Measurements from ENCODE around the gene CYP1B1. TPM values are rescaled to one million over a fixed set of nuclear protein-coding genes. Genes with fewer than 3 reads are reported as not detected.

CYP1B1 gene
- total RNA-seq, 2 experiments from 2014 or later: 21.7 to 23.5 TPM

GRCh38 chr2:38107738-38108410 is 31.9 kb upstream of the CYP1B1 start:
- peaks cover 8% of the 10 kb centered on the region for H3K36me3 Mint-ChIP-seq
- H3K9me3 Mint-ChIP-seq: peaks cover 15% of the 10 kb centered on the region
- no peak overlapping the region for H3K4me3 Mint-ChIP-seq
- H3K27ac Mint-ChIP-seq: no peak overlapping the region
- H3K4me1 Mint-ChIP-seq: peaks cover 24% of the 10 kb centered on the region
- peaks cover 51% of the 10 kb centered on the region for H3K27me3 Mint-ChIP-seq
- no peak for DNase-seq

GRCh38 chr2:38106405-38107094 is 30.6 kb upstream of the CYP1B1 start:
- H3K27ac Mint-ChIP-seq: peak overlapping the region; percentile 88
- peaks cover 25% of the 10 kb centered on the region for H3K4me1 Mint-ChIP-seq
- H3K27me3 Mint-ChIP-seq: peaks cover 49% of the 10 kb centered on the region
- H3K4me3 Mint-ChIP-seq: peak overlapping the region; percentile 58
- no peak for DNase-seq
- H3K36me3 Mint-ChIP-seq: peaks cover under 1% of the 10 kb centered on the region
- peaks cover 8% of the 10 kb centered on the region for H3K9me3 Mint-ChIP-seq

- H3K36me3 Mint-ChIP-seq: no peaks in the 10 kb centered on the region
- H3K4me1 Mint-ChIP-seq: peaks cover 25% of the 10 kb centered on the region
- peak overlapping the region; percentile 88 for H3K27ac Mint-ChIP-seq
- no peak for DNase-seq
- H3K27me3 Mint-ChIP-seq: peaks cover 48% of the 10 kb centered on the region
- H3K4me3 Mint-ChIP-seq: no peak overlapping the region
- H3K9me3 Mint-ChIP-seq: peaks cover 8% of the 10 kb centered on the region
Observed at GRCh38 chr2:38105922-38106321, 30.0 kb upstream of the CYP1B1 start.

GRCh38 chr2:38104598-38104997 is 28.6 kb upstream of the CYP1B1 start:
- no peak overlapping the region for H3K4me3 Mint-ChIP-seq
- no peak for DNase-seq
- H3K9me3 Mint-ChIP-seq: peaks cover 8% of the 10 kb centered on the region
- peaks cover 25% of the 10 kb centered on the region for H3K4me1 Mint-ChIP-seq
- H3K36me3 Mint-ChIP-seq: no peaks in the 10 kb centered on the region
- no peak overlapping the region for H3K27ac Mint-ChIP-seq
- H3K27me3 Mint-ChIP-seq: peaks cover 50% of the 10 kb centered on the region

GRCh38 chr2:38100328-38100727 is 24.4 kb upstream of the CYP1B1 start:
- H3K27ac Mint-ChIP-seq: no peak overlapping the region
- H3K27me3 Mint-ChIP-seq: peaks cover 77% of the 10 kb centered on the region
- H3K9me3 Mint-ChIP-seq: peaks cover 8% of the 10 kb centered on the region
- no peaks in the 10 kb centered on the region for H3K36me3 Mint-ChIP-seq
- H3K4me3 Mint-ChIP-seq: no peak overlapping the region
- H3K4me1 Mint-ChIP-seq: peaks cover 38% of the 10 kb centered on the region
- no peak for DNase-seq

- peaks cover 38% of the 10 kb centered on the region for H3K4me1 Mint-ChIP-seq
- DNase-seq: no peak
- H3K36me3 Mint-ChIP-seq: no peaks in the 10 kb centered on the region
- peaks cover 85% of the 10 kb centered on the region for H3K27me3 Mint-ChIP-seq
- H3K9me3 Mint-ChIP-seq: peaks cover 5% of the 10 kb centered on the region
- no peak overlapping the region for H3K27ac Mint-ChIP-seq
- no peak overlapping the region for H3K4me3 Mint-ChIP-seq
Observed at GRCh38 chr2:38099099-38100028, 23.4 kb upstream of the CYP1B1 start.

- Mint-ChIP-seq H3K4me3 (peak overlapping the region; percentile 33), H3K4me1 (peaks cover 40% of the 10 kb centered on the region), H3K9me3 (peaks cover 2% of the 10 kb centered on the region), H3K27me3 (peaks cover 86% of the 10 kb centered on the region), H3K27ac (no peak overlapping the region), H3K36me3 (no peaks in the 10 kb centered on the region)
- DNase-seq: no peak
Observed at GRCh38 chr2:38098421-38099098, 22.6 kb upstream of the CYP1B1 start.

- peaks cover 40% of the 10 kb centered on the region for H3K4me1 Mint-ChIP-seq
- no peaks in the 10 kb centered on the region for H3K9me3 Mint-ChIP-seq
- DNase-seq: no peak
- no peaks in the 10 kb centered on the region for H3K36me3 Mint-ChIP-seq
- peak overlapping the region; percentile 33 for H3K4me3 Mint-ChIP-seq
- H3K27ac Mint-ChIP-seq: no peak overlapping the region
- H3K27me3 Mint-ChIP-seq: peaks cover 87% of the 10 kb centered on the region
Observed at GRCh38 chr2:38097988-38098385, 22.0 kb upstream of the CYP1B1 start.

GRCh38 chr2:38097258-38097987 is 21.5 kb upstream of the CYP1B1 start:
- peaks cover 44% of the 10 kb centered on the region for H3K4me1 Mint-ChIP-seq
- no peak overlapping the region for H3K4me3 Mint-ChIP-seq
- no peak overlapping the region for H3K27ac Mint-ChIP-seq
- DNase-seq: no peak
- peaks cover 2% of the 10 kb centered on the region for H3K36me3 Mint-ChIP-seq
- H3K9me3 Mint-ChIP-seq: no peaks in the 10 kb centered on the region
- H3K27me3 Mint-ChIP-seq: peaks cover 90% of the 10 kb centered on the region

GRCh38 chr2:38095996-38096861 is 20.3 kb upstream of the CYP1B1 start:
- Mint-ChIP-seq H3K27me3 (peaks cover 86% of the 10 kb centered on the region), H3K4me3 (no peak overlapping the region), H3K36me3 (peaks cover 2% of the 10 kb centered on the region), H3K27ac (peak overlapping the region; percentile 85), H3K4me1 (peaks cover 40% of the 10 kb centered on the region), H3K9me3 (no peaks in the 10 kb centered on the region)
- DNase-seq: peak; percentile 30

- Mint-ChIP-seq H3K27me3 (peaks cover 78% of the 10 kb centered on the region), H3K4me3 (no peak overlapping the region), H3K4me1 (peaks cover 40% of the 10 kb centered on the region), H3K27ac (peak overlapping the region; percentile 85), H3K36me3 (peaks cover 2% of the 10 kb centered on the region), H3K9me3 (no peaks in the 10 kb centered on the region)
- no peak for DNase-seq
Observed at GRCh38 chr2:38095079-38095995, 19.4 kb upstream of the CYP1B1 start.

GRCh38 chr2:38093527-38094165 is 17.7 kb upstream of the CYP1B1 start:
- Mint-ChIP-seq H3K27ac (no peak overlapping the region), H3K9me3 (no peaks in the 10 kb centered on the region), H3K4me3 (no peak overlapping the region), H3K27me3 (peaks cover 61% of the 10 kb centered on the region), H3K4me1 (peaks cover 35% of the 10 kb centered on the region), H3K36me3 (peaks cover 2% of the 10 kb centered on the region)
- no peak for DNase-seq
